ENCODE measurements around the gene NPAS2.

NPAS2 gene

GRCh38 chr2:100799686-100800085 lies 20.3 kb upstream of the NPAS2 start:
- no peak for DNase-seq

DNA sequence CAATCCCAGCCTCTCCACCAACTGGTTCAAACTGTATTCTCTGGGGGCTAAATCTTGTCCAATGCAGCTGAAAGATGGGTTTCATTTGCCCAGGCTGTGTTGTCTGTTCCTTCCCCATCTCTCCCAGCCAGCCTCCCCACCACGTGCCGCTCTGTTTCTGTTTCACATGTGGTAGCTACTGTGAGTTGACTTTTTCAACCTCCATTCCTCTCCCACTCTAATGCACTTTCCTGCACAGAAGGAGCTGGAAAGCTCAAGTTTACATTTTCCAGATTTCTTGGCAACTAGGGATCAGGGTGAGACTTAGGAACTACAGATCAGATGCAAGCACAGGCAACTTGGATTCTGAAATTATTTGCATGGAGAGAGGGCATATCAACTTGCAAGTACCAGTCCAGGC lies 19.0 kb upstream of the NPAS2 start:
- no peak for DNase-seq

DNA sequence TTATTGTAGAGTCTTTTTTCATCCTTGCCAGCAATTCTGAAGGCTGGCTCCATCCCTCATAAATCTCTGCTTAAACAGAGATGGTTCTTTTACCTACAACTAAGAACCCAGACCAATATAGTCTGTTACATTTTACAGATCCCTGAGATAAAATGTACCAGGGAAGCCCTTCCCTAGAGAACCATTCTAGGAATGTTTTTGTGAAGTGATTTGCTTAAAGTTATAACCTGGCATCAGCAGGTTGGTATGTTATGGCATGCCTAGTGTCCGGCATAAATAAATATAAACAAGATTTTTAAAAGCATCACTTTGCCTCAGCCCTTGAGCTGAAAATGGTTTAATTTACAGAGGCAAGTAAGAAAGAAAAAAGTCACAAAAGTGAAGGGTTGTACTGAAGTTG lies 18.5 kb upstream of the NPAS2 start:
- no peak for DNase-seq

DNA sequence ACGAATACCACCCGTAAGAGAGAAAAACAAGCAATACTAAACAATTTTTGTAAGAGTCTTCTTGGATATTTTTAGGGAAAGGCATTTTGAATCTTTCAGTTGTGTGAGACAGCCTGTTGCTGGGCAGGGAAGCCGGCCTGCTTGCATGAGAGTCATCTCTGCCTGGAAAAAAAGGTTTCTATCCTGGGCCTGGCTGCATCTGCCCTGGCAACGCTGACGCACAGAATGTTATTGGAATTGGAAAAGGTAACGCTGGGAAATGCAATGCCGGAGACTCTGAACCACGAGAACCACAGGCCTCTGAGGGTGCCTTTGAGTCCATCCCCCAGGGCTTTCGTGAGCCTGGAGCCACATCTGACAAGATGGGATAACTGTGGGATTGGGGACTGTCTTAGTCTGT lies 17.9 kb upstream of the NPAS2 start:
- DNase-seq = no peak

DNA sequence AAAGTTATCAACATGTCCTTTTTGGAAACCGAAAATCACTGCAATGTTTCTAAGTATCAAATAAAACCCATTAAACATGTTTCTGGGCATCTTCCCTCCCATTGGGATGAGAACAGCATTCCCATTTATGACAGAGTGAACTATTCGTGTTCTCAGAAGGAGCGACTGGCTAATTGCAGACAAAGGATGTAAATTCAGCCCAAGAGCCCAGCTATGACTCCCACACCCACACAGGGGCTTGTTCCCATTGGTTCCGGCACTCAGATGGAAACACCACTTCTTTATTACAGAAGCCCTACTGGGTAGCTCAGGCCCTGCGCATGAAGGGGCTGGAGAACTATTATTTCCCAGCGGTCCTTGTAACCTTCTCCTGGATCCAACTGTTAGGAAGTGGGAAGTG lies 16.6 kb upstream of the NPAS2 start:
- DNase-seq = no peak

DNA sequence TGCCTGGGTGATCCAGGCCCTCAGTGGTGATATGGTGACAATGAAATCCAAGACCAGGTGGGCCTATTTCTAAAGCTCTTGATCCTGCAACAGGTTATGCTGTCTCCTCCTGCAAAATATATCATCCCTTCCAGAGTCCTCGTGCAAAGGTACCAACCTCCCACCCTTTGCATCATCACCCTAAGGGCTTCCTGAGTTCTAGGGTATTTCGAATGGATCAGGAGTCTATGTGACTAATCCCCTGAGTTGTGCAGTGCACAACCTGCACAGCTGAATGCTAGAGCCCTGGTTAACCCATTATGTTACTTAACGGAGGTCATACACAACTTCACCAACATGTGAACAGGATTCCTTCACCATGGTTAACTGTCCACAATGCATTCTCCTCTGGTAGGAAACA lies 13.4 kb upstream of the NPAS2 start:
- no peak for DNase-seq

DNA sequence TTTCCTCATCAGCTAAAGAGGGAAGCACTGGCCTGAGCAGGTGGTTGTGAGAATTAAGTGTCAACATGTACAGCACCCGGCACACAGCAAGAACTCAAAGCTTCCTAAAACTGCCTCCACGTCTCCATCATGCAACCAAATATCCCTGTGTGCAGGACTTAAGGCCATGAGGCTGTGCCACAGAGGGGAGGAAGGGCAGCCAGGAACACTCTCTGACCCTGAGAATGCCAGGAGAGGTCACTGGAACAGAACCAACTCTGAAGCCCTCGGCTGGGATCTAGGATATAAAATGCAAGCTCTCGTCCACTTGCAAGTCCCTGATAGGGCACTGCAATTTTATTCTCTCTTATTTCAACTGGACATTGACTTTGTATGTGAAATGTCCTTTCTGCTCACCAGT lies 12.2 kb upstream of the NPAS2 start:
- DNase-seq = no peak

GRCh38 chr2:100808582-100808981 lies 11.4 kb upstream of the NPAS2 start:
- no peak for DNase-seq

- no peak for DNase-seq
Observed at GRCh38 chr2:100809506-100809905, 10.4 kb upstream of the NPAS2 start.

DNA sequence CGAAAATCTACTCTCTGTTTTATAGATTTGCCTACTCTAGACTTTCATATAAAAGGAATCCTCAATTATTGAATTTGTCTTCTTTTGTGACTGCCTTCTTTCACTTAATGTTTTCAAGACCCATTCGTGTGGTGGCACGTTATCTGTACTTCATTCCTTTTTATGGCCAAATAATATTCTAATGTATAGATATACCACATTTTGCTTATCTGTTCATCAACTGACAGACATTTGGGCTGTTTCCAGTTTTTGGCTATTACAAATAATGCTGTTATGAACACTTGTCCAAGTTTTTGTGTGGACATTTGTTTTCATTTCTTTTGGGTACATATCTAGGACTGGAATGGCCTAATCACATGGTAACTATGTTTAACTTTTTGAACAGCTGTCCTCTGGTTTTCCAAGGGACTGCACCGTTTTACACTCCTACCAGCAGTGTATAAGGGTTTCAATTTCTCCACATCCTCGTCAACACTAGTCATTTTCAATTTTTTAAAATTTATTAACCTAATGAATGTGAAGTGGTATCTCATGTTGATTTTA lies 9.3 kb upstream of the NPAS2 start:
- DNase-seq = no peak

GRCh38 chr2:100812116-100812515 lies 7.8 kb upstream of the NPAS2 start:
- no peak for DNase-seq

DNA sequence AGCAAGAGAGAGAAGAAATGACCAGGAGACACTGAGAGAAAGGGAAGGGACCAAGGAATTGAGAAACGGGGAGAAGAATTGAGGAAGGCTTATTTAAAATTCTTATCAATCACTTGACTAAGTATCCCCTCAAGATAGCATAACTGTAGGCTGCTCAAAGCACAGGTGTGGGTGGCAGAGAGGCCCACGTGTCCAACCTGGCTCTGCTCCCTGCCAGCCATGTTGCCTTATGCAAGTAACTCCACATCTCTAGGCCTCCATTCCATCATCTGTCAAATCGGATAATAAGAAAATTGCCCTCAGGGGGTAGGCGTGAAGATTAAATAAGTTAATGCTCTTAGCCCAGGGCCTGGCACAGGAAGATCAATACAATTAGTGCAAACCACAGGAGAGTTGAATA lies 7.4 kb upstream of the NPAS2 start:
- no peak for DNase-seq

- DNase-seq = no peak
Observed at GRCh38 chr2:100813527-100813926, 6.4 kb upstream of the NPAS2 start.

DNA sequence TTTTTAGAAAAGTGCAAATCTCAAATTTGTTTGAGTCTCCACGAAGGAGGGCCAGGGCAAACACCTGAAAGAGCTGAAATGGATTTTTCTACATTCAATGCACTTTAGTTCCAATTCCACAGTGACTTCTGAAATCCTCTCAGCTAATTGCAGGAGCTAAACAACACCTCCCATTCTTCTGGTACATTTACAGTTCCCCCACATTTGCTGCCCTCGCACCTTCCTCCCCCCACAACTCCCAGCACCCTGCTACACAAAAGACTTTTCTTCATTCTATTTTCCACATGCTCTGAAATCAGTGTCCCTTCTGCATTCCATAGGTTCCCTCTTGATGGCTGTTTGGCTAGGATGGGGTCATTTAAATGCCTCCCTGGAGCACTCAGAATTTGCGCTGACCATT lies 5.9 kb upstream of the NPAS2 start:
- no peak for DNase-seq

DNA sequence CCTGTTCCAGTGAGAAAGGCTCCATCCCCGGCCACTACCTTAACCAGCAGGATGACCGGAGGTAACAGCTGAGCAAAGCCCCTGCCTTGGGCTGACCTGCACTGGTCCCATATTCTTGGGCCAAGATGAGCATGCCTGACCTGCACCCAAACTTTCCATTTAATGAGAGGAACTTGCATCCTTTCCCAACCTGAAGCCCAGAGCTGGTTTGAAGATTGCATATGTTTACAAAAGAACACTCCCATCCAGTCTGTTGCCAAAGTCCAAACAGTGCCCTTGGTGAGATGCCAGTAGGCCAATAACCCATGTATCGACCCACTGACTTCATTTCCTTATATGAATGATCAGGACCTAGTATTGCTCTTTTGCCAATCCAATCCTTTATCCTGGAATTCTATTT lies 5.5 kb upstream of the NPAS2 start:
- no peak for DNase-seq

- DNase-seq = no peak
Observed at GRCh38 chr2:100817388-100817985, 2.5 kb upstream of the NPAS2 start.

- DNase-seq = no peak
Observed at GRCh38 chr2:100818003-100818605, 1.8 kb upstream of the NPAS2 start.

DNA sequence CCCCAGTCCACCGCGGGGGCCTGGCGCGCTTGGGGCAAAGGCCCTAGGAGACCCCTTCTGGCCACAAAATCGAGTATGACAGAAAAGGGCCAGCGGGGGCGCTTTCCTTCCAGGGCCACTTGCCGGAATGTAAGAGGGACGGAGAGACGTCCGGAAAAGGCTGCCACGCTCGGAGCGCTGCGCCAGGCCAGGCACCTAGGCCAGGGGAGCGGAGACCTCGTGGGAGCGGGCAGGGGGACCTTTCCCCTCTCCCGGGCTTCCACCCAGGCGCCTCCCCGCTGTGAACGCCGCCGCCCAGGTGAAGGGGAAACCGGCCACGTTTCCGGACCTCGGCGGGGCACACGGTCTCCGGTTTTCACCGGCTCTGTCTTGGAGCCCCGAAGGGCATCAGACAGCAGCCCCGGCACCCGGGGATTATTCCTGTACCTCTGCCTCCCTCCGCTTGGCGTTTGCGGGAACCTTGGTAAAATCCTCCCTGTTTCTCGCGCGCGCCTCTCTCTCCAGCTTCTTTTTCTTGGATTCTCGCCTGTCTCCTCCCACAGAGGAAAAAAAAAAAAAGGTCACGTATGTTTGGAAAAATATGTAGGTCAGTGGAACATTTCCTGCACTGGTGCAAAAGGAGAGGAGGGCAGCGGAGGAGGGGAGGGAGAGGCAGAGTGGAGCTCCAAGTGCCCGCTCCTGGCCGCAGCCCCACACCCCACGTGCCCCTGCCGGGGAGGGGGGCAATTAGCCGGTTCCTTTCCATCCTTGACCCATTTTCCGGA lies 1.2 kb upstream of the NPAS2 start:
- no peak for DNase-seq

DNA sequence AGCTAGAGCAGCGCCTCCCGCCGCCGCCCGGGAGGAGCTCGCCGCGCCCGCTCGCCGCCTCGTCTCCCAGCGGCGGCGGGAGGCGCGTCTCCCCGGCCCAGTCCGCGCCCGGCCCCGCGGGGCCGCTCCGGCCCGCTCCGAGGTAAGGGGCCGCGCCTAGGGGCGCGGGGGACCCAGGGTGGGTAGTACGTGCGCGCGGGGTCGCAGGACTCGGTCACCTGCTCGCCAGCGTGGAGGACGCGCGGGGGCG lies 259 bp downstream of the NPAS2 start:
- DNase-seq = no peak

DNA sequence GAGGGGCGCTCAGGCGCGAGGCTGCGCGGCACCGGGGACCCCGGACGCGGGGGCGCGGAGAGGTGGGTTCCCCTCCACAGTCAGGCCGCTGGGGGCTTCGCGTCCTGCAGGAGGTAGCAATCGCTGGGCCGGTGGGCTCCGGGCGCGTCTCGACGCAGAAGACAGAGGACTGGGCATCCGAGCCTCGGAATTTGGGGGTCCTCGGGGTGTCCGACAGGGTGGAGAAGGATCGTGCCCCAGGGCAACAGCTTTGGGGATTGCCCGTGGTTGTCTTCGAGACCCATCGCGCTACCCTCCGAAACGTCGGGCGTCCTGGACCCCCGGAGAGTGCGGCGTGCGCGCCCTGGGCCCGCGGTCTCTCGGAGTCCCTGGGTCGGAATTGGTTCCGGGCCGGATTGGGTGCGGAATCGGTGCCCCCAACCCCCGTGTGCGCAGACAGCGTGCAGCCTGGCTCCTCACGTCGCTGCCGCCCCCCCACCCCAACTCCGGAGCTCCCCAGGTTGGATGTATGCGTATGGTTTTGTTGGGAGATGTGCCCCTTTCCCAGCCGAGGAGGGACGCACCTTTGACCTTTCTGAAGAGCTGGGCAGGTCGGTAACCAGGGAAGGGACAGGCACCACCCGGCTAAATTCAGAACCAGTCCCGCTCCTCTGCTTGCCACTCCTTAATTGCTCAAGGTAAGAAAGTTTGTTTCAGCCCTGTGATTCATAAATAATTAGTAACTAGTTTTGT lies 750 bp downstream of the NPAS2 start:
- no peak for DNase-seq

- no peak for DNase-seq
Observed at GRCh38 chr2:100821255-100821910, 1.4 kb downstream of the NPAS2 start.

DNA sequence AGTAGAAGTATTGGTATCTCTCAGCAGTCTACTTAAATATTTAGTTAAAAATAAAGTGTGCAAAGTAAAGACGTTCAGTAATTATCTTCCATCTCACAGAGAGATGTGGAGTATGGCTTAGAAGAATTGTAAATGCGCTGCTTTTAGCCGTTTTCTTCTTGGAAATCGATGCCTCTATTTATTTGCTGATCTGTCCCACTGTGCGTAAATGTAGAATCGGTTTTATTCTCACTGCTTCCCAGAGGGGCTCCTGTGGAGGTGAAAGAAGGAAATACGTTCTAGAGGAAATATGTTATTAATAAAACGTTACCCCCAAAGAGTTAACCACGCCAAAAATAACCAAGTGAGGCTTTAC lies 1.9 kb downstream of the NPAS2 start:
- no peak for DNase-seq

- no peak for DNase-seq
Observed at GRCh38 chr2:100822587-100823248, 2.8 kb downstream of the NPAS2 start.

Measured in AML-193 (cell line).